Stimulated activated CD4-positive, alpha-beta T cell treated with anti-CD3 and anti-CD28 coated beads, Interleukin-2, amount 100 ng/mL, for 24 hours (primary cell): ENCODE measurements around the gene RPS6KB1.
"Not testable (repeated sequence)": the region's sequence is repeated elsewhere in the genome, so short reads cannot be mapped to it uniquely, and the experiment has no call there.

Experiments
- DNase-seq, 2 donors: peaks; one replicate each; pipeline ENCODE4 v3.0.0-alpha.2; 2020

RPS6KB1 gene

DNA sequence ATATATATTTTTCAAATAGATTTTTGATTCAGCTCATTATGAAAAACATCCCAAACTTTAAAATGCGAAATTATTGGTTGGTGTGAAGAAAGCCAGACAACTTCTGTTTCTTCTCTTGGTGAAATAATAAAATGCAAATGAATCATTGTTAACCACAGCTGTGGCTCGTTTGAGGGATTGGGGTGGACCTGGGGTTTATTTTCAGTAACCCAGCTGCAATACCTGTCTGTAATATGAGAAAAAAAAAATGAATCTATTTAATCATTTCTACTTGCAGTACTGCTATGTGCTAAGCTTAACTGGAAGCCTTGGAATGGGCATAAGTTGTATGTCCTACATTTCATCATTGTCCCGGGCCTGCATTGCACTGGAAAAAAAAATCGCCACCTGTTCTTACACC, 54.4 kb downstream of the RPS6KB1 start:
- not testable (repeated sequence) for DNase-seq

DNA sequence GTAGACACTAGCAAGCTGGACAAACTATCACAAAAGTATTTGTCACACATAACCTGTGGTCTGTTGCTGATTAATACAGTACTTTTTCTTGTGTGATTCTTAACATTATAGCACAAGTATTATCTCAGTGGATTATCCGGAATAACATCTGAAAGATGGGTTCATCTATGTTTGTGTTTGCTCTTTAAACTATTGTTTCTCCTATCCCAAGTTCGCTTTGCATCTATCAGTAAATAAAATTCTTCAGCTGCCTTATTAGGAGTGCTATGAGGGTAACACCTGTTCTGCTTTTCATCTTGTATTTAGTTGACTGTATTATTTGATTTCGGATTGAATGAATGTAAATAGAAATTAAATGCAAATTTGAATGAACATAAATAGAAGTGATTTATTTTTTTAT, 57.1 kb downstream of the RPS6KB1 start:
- DNase-seq = no peak

- no peak for DNase-seq
Observed at GRCh38 chr17:59954856-59955255, 61.9 kb downstream of the RPS6KB1 start.

DNA sequence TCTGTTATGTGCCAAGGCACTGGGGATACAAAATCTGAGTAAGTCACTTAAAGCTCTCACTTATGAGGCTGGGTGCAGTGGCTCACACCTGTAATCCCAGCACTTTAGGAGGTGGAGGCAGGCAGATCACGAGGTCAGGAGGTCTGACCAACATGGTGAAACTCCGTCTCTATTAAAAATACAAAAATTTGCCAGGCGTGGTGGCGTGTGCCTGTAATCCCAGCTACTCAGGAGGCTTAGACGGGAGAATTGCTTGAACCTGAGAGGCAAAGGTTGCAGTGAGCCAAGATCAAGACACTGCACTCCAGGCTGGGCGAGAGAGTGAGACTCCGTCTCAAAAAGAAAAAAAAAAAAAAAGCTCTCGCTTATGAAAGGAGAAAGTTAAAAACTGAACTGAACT, 66.7 kb downstream of the RPS6KB1 start:
- not testable (repeated sequence) for DNase-seq

GRCh38 chr17:59962739-59963318, 69.9 kb downstream of the RPS6KB1 start:
- DNase-seq = no peak

DNA sequence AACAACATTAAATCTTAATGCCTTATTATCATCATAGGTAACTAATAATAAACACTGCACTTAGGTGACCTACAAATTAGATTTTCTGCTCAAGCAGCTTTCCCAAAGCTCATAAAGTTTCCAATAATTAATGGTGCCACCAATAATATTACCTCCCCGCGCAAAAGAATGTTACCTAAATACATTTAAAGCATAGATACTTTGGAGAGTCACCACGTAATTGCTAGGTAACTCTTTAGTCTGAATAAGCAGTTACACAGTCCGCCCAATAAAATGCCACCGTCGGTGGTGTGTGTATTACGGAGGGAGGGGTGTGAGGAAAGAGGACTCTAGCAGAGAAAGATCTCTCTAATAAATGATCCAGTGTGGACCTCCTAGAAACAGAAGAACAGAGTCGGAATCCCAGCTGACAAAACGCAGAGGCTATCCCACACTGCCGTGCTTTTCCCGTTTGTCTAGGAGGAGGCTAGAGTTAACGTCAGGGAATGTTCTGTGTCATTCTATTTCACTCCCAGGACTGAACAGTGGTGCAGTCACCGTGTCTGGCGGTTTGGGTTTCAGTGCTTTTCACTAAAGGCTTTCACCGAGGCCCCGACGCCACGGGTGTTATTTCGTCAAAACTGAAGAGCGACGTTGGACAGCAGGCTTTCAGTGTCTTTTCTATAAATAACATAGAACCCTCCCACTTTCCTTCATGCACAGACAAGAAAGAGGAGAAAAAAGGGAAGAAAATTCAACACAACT, 71.0 kb downstream of the RPS6KB1 start:
- peak; percentile 59 to 69 for DNase-seq

GRCh38 chr17:59964482-59965328, 71.8 kb downstream of the RPS6KB1 start, which contains the start of gene RNFT1:
RNFT1 (minus strand) TSS chr17:59964740; CDS start chr17:59964663, 77 bp downstream.
- peak; percentile 96 for DNase-seq

DNA sequence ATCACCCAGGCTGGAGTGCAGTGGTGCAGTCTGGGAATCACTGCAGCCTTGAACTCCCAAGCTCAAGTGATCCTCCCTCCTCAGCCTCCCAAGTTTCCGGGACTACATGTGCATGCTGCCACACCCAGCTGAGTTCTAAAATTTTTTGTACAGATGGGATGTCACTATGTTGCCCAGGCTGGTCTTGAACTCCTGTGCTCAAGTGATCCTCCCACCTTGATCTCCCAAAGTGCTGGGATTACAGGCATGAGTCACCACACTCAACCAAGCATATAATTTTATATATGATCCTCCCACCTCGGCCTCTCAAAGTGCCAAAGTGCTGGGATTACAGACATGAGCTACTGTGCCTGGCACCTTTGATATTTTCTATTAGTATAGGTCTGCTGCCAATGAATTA, 78.8 kb downstream of the RPS6KB1 start:
- DNase-seq = not testable (repeated sequence)

- no peak for DNase-seq
Observed at GRCh38 chr17:59972778-59973177, 79.9 kb downstream of the RPS6KB1 start.

GRCh38 chr17:59973483-59973882, 80.6 kb downstream of the RPS6KB1 start:
- DNase-seq = not testable (repeated sequence)

GRCh38 chr17:59975166-59975565, 82.2 kb downstream of the RPS6KB1 start:
- not testable (repeated sequence) for DNase-seq

GRCh38 chr17:59996608-59997007, 103.7 kb downstream of the RPS6KB1 start:
- DNase-seq = not testable (repeated sequence)
